ENCODE results near the gene GPR141.

DNA sequence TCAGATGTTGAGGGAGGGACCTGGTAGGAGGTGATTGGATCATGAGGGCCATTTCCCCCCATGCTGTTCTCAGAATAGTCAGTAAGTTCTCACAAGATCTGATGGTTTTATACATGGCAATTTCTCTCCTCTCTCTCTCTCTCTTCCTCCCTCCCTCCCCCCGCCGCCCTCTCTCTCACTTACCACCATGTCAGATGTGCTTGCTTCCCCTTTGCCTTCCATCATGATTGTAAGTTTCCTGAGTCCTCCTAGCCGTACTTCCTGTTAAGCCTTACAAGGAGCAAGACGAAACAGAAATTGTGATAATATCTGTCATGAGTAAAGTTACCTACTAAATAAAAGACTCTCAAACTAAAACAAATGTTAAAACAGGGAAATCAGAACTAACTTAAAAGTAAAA lies 19.9 kb upstream of the GPR141 start:
- TF ChIP-seq RCOR1 (IDR thresholded peaks at IDR 0.05; ENCODE audit: low read length) = no peak
- TF ChIP-seq, protein P1, sequence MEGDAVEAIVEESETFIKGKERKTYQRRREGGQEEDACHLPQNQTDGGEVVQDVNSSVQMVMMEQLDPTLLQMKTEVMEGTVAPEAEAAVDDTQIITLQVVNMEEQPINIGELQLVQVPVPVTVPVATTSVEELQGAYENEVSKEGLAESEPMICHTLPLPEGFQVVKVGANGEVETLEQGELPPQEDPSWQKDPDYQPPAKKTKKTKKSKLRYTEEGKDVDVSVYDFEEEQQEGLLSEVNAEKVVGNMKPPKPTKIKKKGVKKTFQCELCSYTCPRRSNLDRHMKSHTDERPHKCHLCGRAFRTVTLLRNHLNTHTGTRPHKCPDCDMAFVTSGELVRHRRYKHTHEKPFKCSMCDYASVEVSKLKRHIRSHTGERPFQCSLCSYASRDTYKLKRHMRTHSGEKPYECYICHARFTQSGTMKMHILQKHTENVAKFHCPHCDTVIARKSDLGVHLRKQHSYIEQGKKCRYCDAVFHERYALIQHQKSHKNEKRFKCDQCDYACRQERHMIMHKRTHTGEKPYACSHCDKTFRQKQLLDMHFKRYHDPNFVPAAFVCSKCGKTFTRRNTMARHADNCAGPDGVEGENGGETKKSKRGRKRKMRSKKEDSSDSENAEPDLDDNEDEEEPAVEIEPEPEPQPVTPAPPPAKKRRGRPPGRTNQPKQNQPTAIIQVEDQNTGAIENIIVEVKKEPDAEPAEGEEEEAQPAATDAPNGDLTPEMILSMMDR (IDR thresholded peaks at IDR 0.05) = no peak
- no peak for TF ChIP-seq EP300 (IDR thresholded peaks at IDR 0.05; ENCODE audit: borderline replicate concordance in 1 of 2, low read depth in 1 of 2, low read length in 1 of 2)
- no peak for TF ChIP-seq EZH2phosphoT487 (IDR thresholded peaks at IDR 0.05; ENCODE audit: borderline replicate concordance, low read depth)
- TF ChIP-seq MXI1 (IDR thresholded peaks at IDR 0.05; ENCODE audit: low read depth, low read length) = no peak
- TF ChIP-seq YY1 (IDR thresholded peaks at IDR 0.05; ENCODE audit: low read depth) = no peak
- TF ChIP-seq, protein P2, sequence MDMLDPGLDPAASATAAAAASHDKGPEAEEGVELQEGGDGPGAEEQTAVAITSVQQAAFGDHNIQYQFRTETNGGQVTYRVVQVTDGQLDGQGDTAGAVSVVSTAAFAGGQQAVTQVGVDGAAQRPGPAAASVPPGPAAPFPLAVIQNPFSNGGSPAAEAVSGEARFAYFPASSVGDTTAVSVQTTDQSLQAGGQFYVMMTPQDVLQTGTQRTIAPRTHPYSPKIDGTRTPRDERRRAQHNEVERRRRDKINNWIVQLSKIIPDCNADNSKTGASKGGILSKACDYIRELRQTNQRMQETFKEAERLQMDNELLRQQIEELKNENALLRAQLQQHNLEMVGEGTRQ (IDR thresholded peaks at IDR 0.05; ENCODE audit: borderline replicate concordance, low read depth, low read length) = no peak
- no peak for TF ChIP-seq RAD21 (IDR thresholded peaks at IDR 0.05; ENCODE audit: low read length)
- TF ChIP-seq, protein P3, sequence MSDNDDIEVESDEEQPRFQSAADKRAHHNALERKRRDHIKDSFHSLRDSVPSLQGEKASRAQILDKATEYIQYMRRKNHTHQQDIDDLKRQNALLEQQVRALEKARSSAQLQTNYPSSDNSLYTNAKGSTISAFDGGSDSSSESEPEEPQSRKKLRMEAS (IDR thresholded peaks at IDR 0.05; ENCODE audit: low read depth) = no peak
- no peak for TF ChIP-seq SMC3 (IDR thresholded peaks at IDR 0.05; ENCODE audit: low read depth, low read length)
- TF ChIP-seq, protein P4, sequence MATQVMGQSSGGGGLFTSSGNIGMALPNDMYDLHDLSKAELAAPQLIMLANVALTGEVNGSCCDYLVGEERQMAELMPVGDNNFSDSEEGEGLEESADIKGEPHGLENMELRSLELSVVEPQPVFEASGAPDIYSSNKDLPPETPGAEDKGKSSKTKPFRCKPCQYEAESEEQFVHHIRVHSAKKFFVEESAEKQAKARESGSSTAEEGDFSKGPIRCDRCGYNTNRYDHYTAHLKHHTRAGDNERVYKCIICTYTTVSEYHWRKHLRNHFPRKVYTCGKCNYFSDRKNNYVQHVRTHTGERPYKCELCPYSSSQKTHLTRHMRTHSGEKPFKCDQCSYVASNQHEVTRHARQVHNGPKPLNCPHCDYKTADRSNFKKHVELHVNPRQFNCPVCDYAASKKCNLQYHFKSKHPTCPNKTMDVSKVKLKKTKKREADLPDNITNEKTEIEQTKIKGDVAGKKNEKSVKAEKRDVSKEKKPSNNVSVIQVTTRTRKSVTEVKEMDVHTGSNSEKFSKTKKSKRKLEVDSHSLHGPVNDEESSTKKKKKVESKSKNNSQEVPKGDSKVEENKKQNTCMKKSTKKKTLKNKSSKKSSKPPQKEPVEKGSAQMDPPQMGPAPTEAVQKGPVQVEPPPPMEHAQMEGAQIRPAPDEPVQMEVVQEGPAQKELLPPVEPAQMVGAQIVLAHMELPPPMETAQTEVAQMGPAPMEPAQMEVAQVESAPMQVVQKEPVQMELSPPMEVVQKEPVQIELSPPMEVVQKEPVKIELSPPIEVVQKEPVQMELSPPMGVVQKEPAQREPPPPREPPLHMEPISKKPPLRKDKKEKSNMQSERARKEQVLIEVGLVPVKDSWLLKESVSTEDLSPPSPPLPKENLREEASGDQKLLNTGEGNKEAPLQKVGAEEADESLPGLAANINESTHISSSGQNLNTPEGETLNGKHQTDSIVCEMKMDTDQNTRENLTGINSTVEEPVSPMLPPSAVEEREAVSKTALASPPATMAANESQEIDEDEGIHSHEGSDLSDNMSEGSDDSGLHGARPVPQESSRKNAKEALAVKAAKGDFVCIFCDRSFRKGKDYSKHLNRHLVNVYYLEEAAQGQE (IDR thresholded peaks at IDR 0.05; ENCODE audit: low read depth, low read length) = no peak
- TF ChIP-seq TAF1 (IDR thresholded peaks at IDR 0.05; ENCODE audit: borderline replicate concordance, low read depth, low read length) = no peak
- TF ChIP-seq NFIC (IDR thresholded peaks at IDR 0.05; ENCODE audit: borderline replicate concordance) = no peak
